ENCODE data around the gene TMEM158.

DNA sequence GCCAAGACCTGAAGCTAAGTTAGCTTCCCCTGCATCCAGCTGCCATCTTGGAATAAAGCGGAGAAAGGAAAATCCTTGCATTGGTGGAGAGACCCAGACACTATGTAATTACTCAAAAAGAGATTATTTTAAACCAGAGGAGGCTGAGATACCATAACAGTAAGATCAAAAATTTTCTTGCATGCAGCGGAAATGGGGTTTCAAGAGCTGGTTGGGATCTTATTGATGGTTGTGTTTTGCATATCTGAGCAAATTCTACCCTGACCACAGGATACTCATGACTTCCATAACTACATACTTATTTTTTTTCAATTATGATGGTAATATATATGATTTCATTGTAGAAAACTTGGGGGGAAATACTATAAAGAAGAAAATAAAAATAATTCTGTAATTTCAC, 17.5 kb downstream of the TMEM158 start:
- no peak for TF ChIP-seq ELF4 (IDR thresholded peaks at IDR 0.05)
- TF ChIP-seq FOXA1 (IDR thresholded peaks at IDR 0.05), result no peak
- TF ChIP-seq SUZ12 (IDR thresholded peaks at IDR 0.05), result no peak
- TF ChIP-seq FOXM1 (IDR thresholded peaks at IDR 0.05; ENCODE audit: borderline replicate concordance), result no peak
- TF ChIP-seq HDGF (IDR thresholded peaks at IDR 0.05; ENCODE audit: borderline replicate concordance), result no peak
- no peak for TF ChIP-seq SP1 (IDR thresholded peaks at IDR 0.05)
- no peak for TF ChIP-seq ARNT (IDR thresholded peaks at IDR 0.05)
- TF ChIP-seq NFRKB (IDR thresholded peaks at IDR 0.05), result no peak
- no peak for TF ChIP-seq BHLHE40 (IDR thresholded peaks at IDR 0.05; ENCODE audit: borderline replicate concordance)

Measured in HEK293T (cell line).